K562 (cell line): ENCODE results near the gene PRR14L. TPM values are rescaled to one million over a fixed set of nuclear protein-coding genes. Genes with fewer than 3 reads are reported as not detected.

Experiments
- ARID1B ChIP-seq: fragments of 450-650 bp; IDR thresholded peaks from 2 replicates; pipeline ENCODE4 v1.6.1; 2016; ENCODE audit warnings: antibody characterized with exemption, mild to moderate bottlenecking, inconsistent platforms
- ARID2 ChIP-seq: fragments of 450-650 bp; IDR thresholded peaks from 2 replicates; pipeline ENCODE4 v1.6.1; 2017; ENCODE audit warnings: antibody characterized with exemption, mild to moderate bottlenecking
- CBX1 ChIP-seq: sonication (generic); IDR thresholded peaks from 2 replicates; pipeline ENCODE4 v1.6.1; 2016; ENCODE audit warnings: antibody characterized with exemption, low read depth, mild to moderate bottlenecking
- EWSR1 ChIP-seq: fragments of 450-650 bp; IDR thresholded peaks from 2 replicates; pipeline ENCODE4 v1.6.1; 2018; ENCODE audit warnings: borderline replicate concordance, mild to moderate bottlenecking, low read depth, moderate library complexity; ENCODE audit not compliant: partially characterized antibody
- EZH2 ChIP-seq: IDR thresholded peaks from 2 replicates; pipeline ENCODE4 v1.6.1; 2012; ENCODE audit warnings: low read depth, mild to moderate bottlenecking, inconsistent platforms, low read length, borderline replicate concordance
- FOXK2 ChIP-seq, 2 experiments: fragments of 450-650 bp; IDR thresholded peaks in 1 of 2; conservative IDR thresholded peaks in 1 of 2; 2 replicates each; pipeline ENCODE4 v1.6.1; 2016; ENCODE audit warnings: low read depth in 2 of 2, mild to moderate bottlenecking in 1 of 2
- FOXM1 ChIP-seq, 2 experiments: fragments of 450-650 bp in 1 of 2; sonication (generic) in 1 of 2; formaldehyde crosslinking in 1 of 2; IDR thresholded peaks; 2 replicates each; pipeline versions ENCODE4 v1.6.1 to v1.9.0; 2017 to 2022; ENCODE audit warnings: low read depth in 2 of 2, mild to moderate bottlenecking in 2 of 2, missing genetic modification reagents in 1 of 2, moderate library complexity in 1 of 2
- HDGF ChIP-seq: fragments of 450-650 bp; IDR thresholded peaks from 2 replicates; pipeline ENCODE4 v1.6.1; 2016
- KDM5B ChIP-seq: fragments of 200-600 bp; sonication (generic); IDR thresholded peaks from 2 replicates; pipeline ENCODE4 v1.6.1; 2012; ENCODE audit warnings: low read depth, mild to moderate bottlenecking, moderate library complexity, low read length, control low read depth, inconsistent platforms; ENCODE audit not compliant: insufficient replicate concordance
- MEF2A ChIP-seq: IDR thresholded peaks from 2 replicates; pipeline ENCODE4 v1.6.1; 2011; ENCODE audit warnings: low read depth, mild to moderate bottlenecking, low read length, moderate library complexity; ENCODE audit not compliant: control insufficient read depth
- NCOR1 ChIP-seq: fragments of 450-650 bp; IDR thresholded peaks from 2 replicates; pipeline ENCODE4 v1.6.1; 2016; ENCODE audit warnings: mild to moderate bottlenecking, moderate library complexity
- PHF20 ChIP-seq: fragments of 450-650 bp; IDR thresholded peaks from 2 replicates; pipeline ENCODE4 v1.6.1; 2018; ENCODE audit not compliant: partially characterized antibody
- POLR2AphosphoS2 ChIP-seq: IDR thresholded peaks from 2 replicates; pipeline ENCODE4 v1.6.1; 2012; ENCODE audit warnings: low read length, improper control_type of control experiment
- POLR2AphosphoS5 ChIP-seq: IDR thresholded peaks from 2 replicates; pipeline ENCODE4 v1.6.1; 2011; ENCODE audit warnings: mild to moderate bottlenecking, low read depth, low read length, moderate library complexity; ENCODE audit not compliant: control insufficient read depth, insufficient read depth
- PYGO2 ChIP-seq: fragments of 450-650 bp; IDR thresholded peaks from 2 replicates; pipeline ENCODE4 v1.6.1; 2016; ENCODE audit warnings: mild to moderate bottlenecking, missing genetic modification characterization, moderate library complexity, missing compliant biosample characterization
- RBM25 ChIP-seq: fragments of 200-400 bp; formaldehyde crosslinking; IDR thresholded peaks from 2 replicates; pipeline ENCODE4 v1.6.1; 2018; ENCODE audit warnings: low read length, low read depth, moderate library complexity; ENCODE audit not compliant: severe bottlenecking
- RBM34 ChIP-seq: fragments of 200-400 bp; formaldehyde crosslinking; IDR thresholded peaks from 2 replicates; pipeline ENCODE4 v1.6.1; 2018; ENCODE audit warnings: low read length, borderline replicate concordance; ENCODE audit not compliant: insufficient read depth
- ZNF175 ChIP-seq: fragments of 200-800 bp; sonication (Bioruptor generic); IDR thresholded peaks from 2 replicates; pipeline ENCODE4 v1.6.1; 2016; ENCODE audit warnings: low read depth, mild to moderate bottlenecking, missing genetic modification characterization, missing compliant biosample characterization
- ZNF212 ChIP-seq: fragments of 450-650 bp; formaldehyde crosslinking; IDR thresholded peaks from 2 replicates; pipeline ENCODE4 v1.4.0; 2020; ENCODE audit warnings: mild to moderate bottlenecking
- polyA plus RNA-seq, 8 experiments: library from polyadenylated mRNA; depleted of rRNA in 4 of 8; stranded (reverse) in 5 of 8; unstranded in 3 of 8; fragments of >200 nt; fragmentation: Nextera tagmentation in 2 of 8; fragmentation: Illumina TruSeq in 1 of 8; extraction: Ambion mirVana in 2 of 8; extraction: Trizol in 1 of 8; gene quantifications; 2 replicates each; pipeline versions ENCODE4 v1.2.1 to v1.2.3, GENCODE V29; 2011 to 2014; ENCODE audit warnings: inconsistent platforms in 1 of 8, missing spikeins in 1 of 8
- total RNA-seq, 7 experiments: library from RNA; depleted of rRNA in 6 of 7; stranded (reverse); fragments of >200 nt in 6 of 7; fragmentation: Illumina TruSeq in 2 of 7; extraction: Trizol in 2 of 7; gene quantifications; 2 replicates each; pipeline versions ENCODE4 v1.2.1 to v1.2.3, GENCODE V29; 2011 to 2021; ENCODE audit warnings: low replicate concordance in 1 of 7
- TF ChIP-seq, protein P1 (sequence below): fragments of 150-350 bp; IDR thresholded peaks from 2 replicates; pipeline ENCODE4 v1.6.1; 2014; ENCODE audit warnings: low read depth, mild to moderate bottlenecking, low read length, borderline replicate concordance
- TF ChIP-seq, protein P2 (sequence below), 2 experiments: fragments of 450-650 bp; IDR thresholded peaks; 2 replicates each; pipeline ENCODE4 v1.6.1; 2016
- TF ChIP-seq, protein P3 (sequence below): fragments of 250-450 bp; sonication (Bioruptor Pico); IDR thresholded peaks from 2 replicates; pipeline ENCODE4 v1.8.0; 2021; ENCODE audit warnings: borderline replicate concordance, mild to moderate bottlenecking, moderate library complexity; ENCODE audit not compliant: poor library complexity, severe bottlenecking

Gene PRR14L
- total and polyA plus RNA-seq, 9 of the 15 experiments (the other 6 are each of a cell fraction or from before 2014, with no cell fraction given) = 2.8 to 36.3 (median 12.3) TPM

DNA sequence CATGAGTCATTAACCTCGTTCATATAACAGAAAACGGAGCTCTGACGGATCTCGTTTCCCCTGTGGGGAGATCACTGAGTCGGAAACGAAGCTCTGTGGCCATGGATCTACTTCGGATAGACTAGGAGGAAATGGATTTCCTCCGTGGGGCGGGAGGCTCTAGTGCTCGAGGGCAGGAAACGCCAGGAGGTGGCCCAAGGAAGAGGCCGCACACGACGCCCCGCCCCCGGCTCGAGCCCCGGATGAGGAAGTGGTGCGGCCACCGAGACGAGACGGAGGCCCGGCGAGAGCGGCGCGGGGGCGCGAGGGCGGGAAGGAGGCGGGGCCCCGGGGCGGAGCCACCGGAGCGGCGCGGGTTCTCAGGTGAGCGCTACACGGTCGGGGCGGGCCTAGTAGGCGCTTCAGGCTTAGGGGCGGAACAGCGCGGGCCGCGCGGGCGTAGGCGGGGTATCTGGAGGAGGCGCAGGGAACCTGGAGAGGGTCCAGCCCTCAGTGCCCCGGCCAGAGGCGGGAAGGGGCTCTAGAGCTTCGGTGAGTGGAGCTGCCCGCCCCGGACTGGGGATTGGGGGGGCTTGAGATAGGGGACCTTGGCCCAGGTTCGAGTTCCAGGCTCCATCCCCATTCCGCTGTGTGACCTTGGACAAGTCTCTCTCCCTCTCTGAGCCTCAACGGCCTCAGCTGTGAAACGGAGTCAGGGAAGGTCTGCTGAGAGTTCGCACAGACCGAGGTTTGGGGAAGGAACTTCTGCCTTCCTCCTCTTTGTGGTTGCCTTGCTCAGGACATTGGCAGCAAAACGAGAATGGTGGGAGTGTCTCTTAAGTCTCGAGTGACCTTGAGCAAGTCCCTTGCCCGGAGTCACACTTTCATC is 3.9 kb upstream of the PRR14L start, which contains the start of gene DEPDC5 (continued):
- peak; percentile 80 for TF ChIP-seq POLR2AphosphoS5
- no peak for TF ChIP-seq FOXK2 (conservative IDR thresholded peaks at IDR 0.05 in 1 of 2, IDR thresholded peaks at IDR 0.05 in 1 of 2; ENCODE audit: low read depth in 2 of 2)
- peak; percentile 91; the same call in 1 of the 2 replicates for TF ChIP-seq CBX1
- TF ChIP-seq, protein P1, sequence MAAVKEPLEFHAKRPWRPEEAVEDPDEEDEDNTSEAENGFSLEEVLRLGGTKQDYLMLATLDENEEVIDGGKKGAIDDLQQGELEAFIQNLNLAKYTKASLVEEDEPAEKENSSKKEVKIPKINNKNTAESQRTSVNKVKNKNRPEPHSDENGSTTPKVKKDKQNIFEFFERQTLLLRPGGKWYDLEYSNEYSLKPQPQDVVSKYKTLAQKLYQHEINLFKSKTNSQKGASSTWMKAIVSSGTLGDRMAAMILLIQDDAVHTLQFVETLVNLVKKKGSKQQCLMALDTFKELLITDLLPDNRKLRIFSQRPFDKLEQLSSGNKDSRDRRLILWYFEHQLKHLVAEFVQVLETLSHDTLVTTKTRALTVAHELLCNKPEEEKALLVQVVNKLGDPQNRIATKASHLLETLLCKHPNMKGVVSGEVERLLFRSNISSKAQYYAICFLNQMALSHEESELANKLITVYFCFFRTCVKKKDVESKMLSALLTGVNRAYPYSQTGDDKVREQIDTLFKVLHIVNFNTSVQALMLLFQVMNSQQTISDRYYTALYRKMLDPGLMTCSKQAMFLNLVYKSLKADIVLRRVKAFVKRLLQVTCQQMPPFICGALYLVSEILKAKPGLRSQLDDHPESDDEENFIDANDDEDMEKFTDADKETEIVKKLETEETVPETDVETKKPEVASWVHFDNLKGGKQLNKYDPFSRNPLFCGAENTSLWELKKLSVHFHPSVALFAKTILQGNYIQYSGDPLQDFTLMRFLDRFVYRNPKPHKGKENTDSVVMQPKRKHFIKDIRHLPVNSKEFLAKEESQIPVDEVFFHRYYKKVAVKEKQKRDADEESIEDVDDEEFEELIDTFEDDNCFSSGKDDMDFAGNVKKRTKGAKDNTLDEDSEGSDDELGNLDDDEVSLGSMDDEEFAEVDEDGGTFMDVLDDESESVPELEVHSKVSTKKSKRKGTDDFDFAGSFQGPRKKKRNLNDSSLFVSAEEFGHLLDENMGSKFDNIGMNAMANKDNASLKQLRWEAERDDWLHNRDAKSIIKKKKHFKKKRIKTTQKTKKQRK = no peak
- TF ChIP-seq POLR2AphosphoS2 = peak; percentile 67; the same call in 1 of the 2 replicates
- peak; percentile 96 for TF ChIP-seq RBM25
- no peak for TF ChIP-seq EWSR1
- no peak for TF ChIP-seq EZH2
- TF ChIP-seq ZNF175 (CRISPR knock-in tag) = no peak
- TF ChIP-seq PHF20 = no peak
- TF ChIP-seq ARID1B = peak; percentile 10; the same call in 1 of the 2 replicates
- TF ChIP-seq, protein P2, sequence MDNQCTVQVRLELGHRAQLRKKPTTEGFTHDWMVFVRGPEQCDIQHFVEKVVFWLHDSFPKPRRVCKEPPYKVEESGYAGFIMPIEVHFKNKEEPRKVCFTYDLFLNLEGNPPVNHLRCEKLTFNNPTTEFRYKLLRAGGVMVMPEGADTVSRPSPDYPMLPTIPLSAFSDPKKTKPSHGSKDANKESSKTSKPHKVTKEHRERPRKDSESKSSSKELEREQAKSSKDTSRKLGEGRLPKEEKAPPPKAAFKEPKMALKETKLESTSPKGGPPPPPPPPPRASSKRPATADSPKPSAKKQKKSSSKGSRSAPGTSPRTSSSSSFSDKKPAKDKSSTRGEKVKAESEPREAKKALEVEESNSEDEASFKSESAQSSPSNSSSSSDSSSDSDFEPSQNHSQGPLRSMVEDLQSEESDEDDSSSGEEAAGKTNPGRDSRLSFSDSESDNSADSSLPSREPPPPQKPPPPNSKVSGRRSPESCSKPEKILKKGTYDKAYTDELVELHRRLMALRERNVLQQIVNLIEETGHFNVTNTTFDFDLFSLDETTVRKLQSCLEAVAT (IDR thresholded peaks at IDR 0.05) = no peak
- TF ChIP-seq, protein P3, sequence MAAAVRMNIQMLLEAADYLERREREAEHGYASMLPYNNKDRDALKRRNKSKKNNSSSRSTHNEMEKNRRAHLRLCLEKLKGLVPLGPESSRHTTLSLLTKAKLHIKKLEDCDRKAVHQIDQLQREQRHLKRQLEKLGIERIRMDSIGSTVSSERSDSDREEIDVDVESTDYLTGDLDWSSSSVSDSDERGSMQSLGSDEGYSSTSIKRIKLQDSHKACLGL (CRISPR knock-in tag) = no peak
- TF ChIP-seq RBM34 = no peak
- no peak for TF ChIP-seq MEF2A
- no peak for TF ChIP-seq ARID2
- TF ChIP-seq FOXM1 (IDR thresholded peaks at IDR 0.05; ENCODE audit: low read depth) = no peak
- TF ChIP-seq FOXM1 (CRISPR knock-in tag; IDR thresholded peaks at IDR 0.05; ENCODE audit: low read depth) = no peak
- TF ChIP-seq ZNF212 (CRISPR knock-in tag) = no peak
- peak; percentile 35; the same call in 1 of the 2 replicates for TF ChIP-seq NCOR1
- TF ChIP-seq KDM5B = peak; percentile 91
- TF ChIP-seq PYGO2 (tag) = no peak
- TF ChIP-seq HDGF = 0 out of 2 replicates have a peak, but pooled peaks have one; percentile 33
